Activated T-helper 1 cell treated with Interleukin-2 at 50 U/mL for 16 hours (primary cell): ENCODE data around the gene DPP6.

Source experiments
- DNase-seq: peaks from one replicate; pipeline ENCODE4 v3.0.0-alpha.2; 2020; ENCODE audit warnings: low read depth

Gene DPP6

DNA sequence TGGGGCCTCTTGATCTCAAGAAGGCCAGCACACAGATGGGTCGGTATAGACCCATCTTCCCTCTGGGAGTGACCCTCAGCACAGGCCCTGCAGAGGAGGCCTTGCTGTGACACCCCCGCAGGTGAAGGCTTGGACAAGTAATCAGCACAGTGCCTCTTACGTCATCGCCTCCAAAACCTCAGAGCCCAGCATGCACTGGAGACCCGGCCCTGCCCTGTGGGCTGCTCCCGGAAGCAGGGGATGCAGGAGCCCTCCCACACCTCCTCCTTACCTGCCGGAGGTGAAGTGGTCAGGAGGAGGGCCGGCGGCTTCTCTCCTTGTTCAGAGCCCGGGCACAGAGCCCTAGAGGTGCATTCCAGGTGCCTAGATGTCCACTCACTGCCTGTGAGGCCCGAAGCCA, 829.3 kb downstream of the DPP6 start:
- DNase-seq: no peak

DNA sequence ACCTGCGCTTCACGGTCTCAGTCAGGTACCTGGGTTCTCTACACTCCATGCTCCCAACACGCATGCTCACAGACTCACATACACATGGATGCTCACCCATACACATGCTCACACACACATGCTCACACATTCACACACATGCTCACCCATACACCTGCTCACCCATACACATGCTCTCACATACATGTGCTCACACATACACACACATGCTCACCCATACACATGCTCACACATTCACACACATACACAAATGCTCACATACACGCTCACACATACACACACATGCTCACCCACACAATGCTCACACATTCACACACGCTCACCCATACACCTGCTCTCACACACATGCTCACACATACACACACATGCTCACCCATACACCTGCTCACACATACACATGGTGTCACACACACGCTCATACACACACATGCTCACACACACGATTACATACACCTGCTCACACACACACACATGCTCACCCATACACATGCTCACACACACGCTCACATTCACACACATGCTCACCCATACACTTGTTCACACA, 830.8 kb downstream of the DPP6 start:
- no peak for DNase-seq

- no peak for DNase-seq
Observed at GRCh38 chr7:154884348-154884920, 832.2 kb downstream of the DPP6 start.

GRCh38 chr7:154886591-154886990, 834.4 kb downstream of the DPP6 start:
- no peak for DNase-seq

- no peak for DNase-seq
Observed at GRCh38 chr7:154888690-154889089, 836.5 kb downstream of the DPP6 start.

- DNase-seq: no peak
Observed at GRCh38 chr7:154892459-154892858, 840.3 kb downstream of the DPP6 start.

- no peak for DNase-seq
Observed at GRCh38 chr7:154896076-154896475, 843.9 kb downstream of the DPP6 start.

- no peak for DNase-seq
Observed at GRCh38 chr7:154898973-154899855, 847.0 kb downstream of the DPP6 start.

- no peak for DNase-seq
Observed at GRCh38 chr7:154899862-154900261, 847.7 kb downstream of the DPP6 start.

- no peak for DNase-seq
Observed at GRCh38 chr7:154902600-154903082, 850.4 kb downstream of the DPP6 start.

- DNase-seq: no peak
Observed at GRCh38 chr7:154903083-154903731, 851.0 kb downstream of the DPP6 start.

DNA sequence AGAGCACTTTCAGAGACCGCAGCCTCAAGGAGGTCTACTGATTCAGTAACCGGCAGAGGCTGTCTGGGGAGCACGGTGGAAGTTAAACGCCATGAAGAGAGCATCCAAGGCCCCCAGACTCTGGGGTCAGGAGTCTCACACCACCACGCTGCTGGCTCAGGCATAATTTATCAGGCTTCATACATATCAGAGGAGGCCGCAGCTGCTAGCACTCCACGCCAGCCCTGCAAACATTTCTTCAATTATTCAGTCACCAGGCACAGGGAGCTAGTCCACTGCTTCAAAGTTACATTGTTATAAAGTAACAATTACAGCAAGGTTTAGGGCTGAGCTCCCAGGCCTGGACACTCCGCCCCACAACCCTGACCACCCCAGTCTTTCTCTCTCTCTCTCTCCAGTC, 852.9 kb downstream of the DPP6 start:
- no peak for DNase-seq

- DNase-seq: no peak
Observed at GRCh38 chr7:154905615-154906014, 853.4 kb downstream of the DPP6 start.

DNA sequence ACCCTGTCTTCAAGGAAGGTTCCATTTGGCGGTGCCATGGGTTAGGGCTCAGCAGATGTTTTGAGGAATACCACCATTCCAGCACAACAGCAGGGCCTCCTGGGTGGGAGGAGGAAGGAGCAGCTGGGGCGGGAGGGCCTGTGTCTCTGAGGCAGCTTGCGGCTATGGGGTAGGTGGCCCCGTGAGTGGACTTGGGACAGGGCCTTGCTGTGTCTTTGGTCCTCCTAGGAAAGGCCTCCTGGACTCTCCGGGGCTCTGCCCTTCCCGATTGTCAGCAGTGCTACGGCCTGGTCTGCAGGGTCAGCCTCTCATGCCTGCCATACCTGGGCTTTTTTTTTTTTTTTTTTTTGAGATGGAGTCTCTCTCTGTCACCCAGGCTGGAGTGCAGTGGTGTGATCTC, 854.0 kb downstream of the DPP6 start:
- DNase-seq: no peak

DNA sequence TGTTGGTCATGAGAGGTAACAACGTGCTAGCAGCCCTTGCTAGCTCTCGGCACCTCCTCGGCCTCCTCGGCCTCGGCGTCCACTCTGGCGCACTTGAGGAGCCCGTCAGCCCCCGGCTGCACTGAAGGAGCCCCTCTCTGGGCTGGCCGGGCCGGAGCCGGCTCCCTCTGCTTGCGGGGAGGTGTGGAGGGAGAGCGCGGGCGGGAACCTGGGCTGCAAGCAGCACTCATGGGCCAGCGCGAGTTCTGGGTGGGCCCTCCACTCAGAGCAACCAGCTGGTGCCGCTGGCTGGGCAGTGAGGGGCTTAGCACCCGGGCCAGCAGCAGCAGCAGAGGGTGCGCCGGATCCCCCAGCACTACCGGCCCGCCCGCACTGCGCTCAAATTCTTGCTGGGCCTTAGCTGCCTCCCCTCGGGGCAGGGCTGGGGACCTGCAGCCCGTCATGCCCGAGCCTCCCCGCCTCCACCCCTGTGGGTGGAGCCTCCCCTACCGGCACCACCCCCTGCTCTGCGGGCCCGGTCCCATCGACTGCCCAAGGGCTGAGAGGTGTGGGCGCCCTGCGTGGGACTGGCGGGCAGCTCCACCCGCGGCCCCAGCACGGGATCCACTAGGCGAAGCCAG, 854.6 kb downstream of the DPP6 start:
- no peak for DNase-seq

- DNase-seq: no peak
Observed at GRCh38 chr7:154907651-154908620, 855.7 kb downstream of the DPP6 start.

- no peak for DNase-seq
Observed at GRCh38 chr7:154909241-154910105, 857.3 kb downstream of the DPP6 start.

GRCh38 chr7:154910125-154910524, 857.9 kb downstream of the DPP6 start:
- DNase-seq: no peak

- no peak for DNase-seq
Observed at GRCh38 chr7:154910977-154911376, 858.8 kb downstream of the DPP6 start.

DNA sequence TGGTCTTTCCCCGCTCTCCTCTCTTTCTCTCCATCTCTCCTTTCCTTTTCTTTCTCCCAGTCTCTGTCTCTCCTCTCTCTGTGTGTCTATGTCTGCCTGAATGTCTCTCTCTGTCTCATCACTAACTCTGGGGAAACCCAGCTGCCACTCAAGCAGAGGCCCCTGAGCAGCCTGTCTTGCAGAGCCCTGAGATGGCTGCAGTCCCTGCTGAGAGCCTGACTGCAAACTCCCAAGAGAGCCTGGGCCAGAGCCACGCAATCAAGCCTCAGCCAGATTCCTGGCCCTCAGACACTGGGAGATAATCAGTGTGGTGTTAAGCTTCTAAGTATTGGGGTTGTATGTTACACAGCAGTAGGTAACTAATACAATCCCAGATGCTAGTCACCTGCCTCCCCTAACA, 859.2 kb downstream of the DPP6 start:
- no peak for DNase-seq
